Natural killer cell (primary cell): ENCODE data around the gene NFKBIE. TPM values are rescaled to one million over a fixed set of nuclear protein-coding genes. Genes with fewer than 3 reads are reported as not detected.

Source experiments
- ATAC-seq, 3 donors: fragments of 150-1000 bp in 2 of 3; fragments of 200-7000 bp in 1 of 3; cut with Tn5 transposase; 1 replicate in 1 of 3; 2 replicates in 2 of 3; pipeline ENCODE4 v1.10.0; 2021; ENCODE audit warnings: mild to moderate bottlenecking in 2 of 3, moderate library complexity in 2 of 3
- DNase-seq, 2 donors: peaks; one replicate each; pipeline versions ENCODE4 v3.0.0 to v3.0.0-alpha.2; 2013 to 2021; ENCODE audit warnings: mixed read lengths in 1 of 2
- H3K27ac ChIP-seq: one replicate; pipeline ENCODE4 v1.5.1; 2013; ENCODE audit warnings: mild to moderate bottlenecking, low read length
- H3K27me3 ChIP-seq: one replicate; pipeline ENCODE4 v1.6.1; 2013; ENCODE audit warnings: low read length; ENCODE audit not compliant: control insufficient read depth, insufficient read depth
- H3K36me3 ChIP-seq: one replicate; pipeline ENCODE4 v1.6.1; 2013; ENCODE audit warnings: low read length; ENCODE audit not compliant: control insufficient read depth, insufficient read depth
- H3K4me1 ChIP-seq: one replicate; pipeline ENCODE4 v1.6.1; 2013; ENCODE audit warnings: low read length; ENCODE audit not compliant: control insufficient read depth, insufficient read depth
- H3K4me3 ChIP-seq: one replicate; pipeline ENCODE4 v1.5.1; 2013; ENCODE audit warnings: low read length
- H3K9me3 ChIP-seq: one replicate; pipeline ENCODE4 v1.6.1; 2013; ENCODE audit warnings: low read length; ENCODE audit not compliant: control insufficient read depth, insufficient read depth
- H3K27ac Mint-ChIP-seq, 2 donors: one replicate each; pipeline ENCODE4 v1.8.0; 2022; ENCODE audit warnings: mild to moderate bottlenecking in 2 of 2, mixed read lengths in 2 of 2, moderate library complexity in 1 of 2
- H3K27me3 Mint-ChIP-seq, 2 donors: one replicate each; pipeline ENCODE4 v1.8.0; 2022; ENCODE audit warnings: low read depth in 2 of 2, mixed read lengths in 2 of 2
- H3K36me3 Mint-ChIP-seq: one replicate; pipeline ENCODE4 v1.8.0; 2022; ENCODE audit warnings: mixed read lengths
- H3K4me1 Mint-ChIP-seq, 2 donors: one replicate each; pipeline ENCODE4 v1.8.0; 2022; ENCODE audit warnings: mixed read lengths in 2 of 2
- H3K4me3 Mint-ChIP-seq: one replicate; pipeline ENCODE4 v1.8.0; 2022; ENCODE audit warnings: mild to moderate bottlenecking, moderate library complexity, mixed read lengths
- H3K9me3 Mint-ChIP-seq, 2 donors: one replicate each; pipeline ENCODE4 v1.8.0; 2022; ENCODE audit warnings: mixed read lengths in 2 of 2
- CTCF ChIP-seq: fragments of 200-600 bp; IDR thresholded peaks from one replicate; pipeline ENCODE4 v1.8.0; 2022; ENCODE audit warnings: antibody characterized with exemption
- WGBS: methylation state at CpG from one replicate; pipeline ENCODE4 v1.1.7; 2013; ENCODE audit warnings: missing lambda C conversion rate; ENCODE audit not compliant: insufficient coverage; 5-methylcytosine and 5-hydroxymethylcytosine counted together
- intact Hi-C: fragments of 100-400 bp; cut with micrococcal nuclease; formaldehyde crosslinking; loops from one replicate; pipeline ENCODE4 v1.14.2; 2022
- total RNA-seq, 4 donors: library from RNA; stranded (reverse); fragments of 120-200 nt in 1 of 4; gene quantifications; one replicate each; pipeline versions ENCODE4 v1.2.3 to v1.2.4, GENCODE V29; 2013 to 2022

Gene NFKBIE
- total RNA-seq, 3 donors from 2014 or later (not counting 1 experiment from before 2014, with no cell fraction given): 44.9 to 61.5 (median 56.4) TPM

GRCh38 chr6:44235891-44236516 lies 29.3 kb downstream of the NFKBIE start:
- TF ChIP-seq CTCF: no peak
- H3K36me3 Mint-ChIP-seq: no peaks in the 10 kb centered on the region
- H3K9me3 Mint-ChIP-seq: no peaks in the 10 kb centered on the region
- no peaks in the 10 kb centered on the region for H3K9me3 ChIP-seq
- no peak overlapping the region for H3K27ac Mint-ChIP-seq
- H3K27me3 ChIP-seq: no peaks in the 10 kb centered on the region
- no peak for ATAC-seq
- no peak overlapping the region for H3K27ac ChIP-seq
- H3K4me1 Mint-ChIP-seq: peaks cover 8 to 16% of the 10 kb centered on the region in 2 donors
- no peaks in the 10 kb centered on the region for H3K36me3 ChIP-seq
- DNase-seq: no peak
- intact Hi-C loops: no loop called here
- H3K4me3 Mint-ChIP-seq: peak overlapping the region; percentile 21
- no peak overlapping the region for H3K4me3 ChIP-seq
- whole genome bisulfite sequencing: 94% methylated on average over 5 of the region's 6 CpGs
- H3K4me1 ChIP-seq: peaks cover 20% of the 10 kb centered on the region
- H3K27me3 Mint-ChIP-seq: no peaks in the 10 kb centered on the region

- 83% methylated on average over 5 of the region's 6 CpGs for WGBS
- Histone ChIP-seq H3K9me3 (no peaks in the 10 kb centered on the region), H3K27me3 (no peaks in the 10 kb centered on the region), H3K36me3 (no peaks in the 10 kb centered on the region), H3K4me3 (no peak overlapping the region), H3K4me1 (peaks cover 20% of the 10 kb centered on the region), H3K27ac (no peak overlapping the region)
- no peak overlapping the region for H3K4me3 Mint-ChIP-seq
- no peak for ATAC-seq
- H3K4me1 Mint-ChIP-seq: peaks cover 8 to 16% of the 10 kb centered on the region in 2 donors
- no peak for DNase-seq
- no peaks in the 10 kb centered on the region for H3K9me3 Mint-ChIP-seq
- H3K27ac Mint-ChIP-seq: no peak overlapping the region
- no peak for TF ChIP-seq CTCF
- no peaks in the 10 kb centered on the region for H3K27me3 Mint-ChIP-seq
- H3K36me3 Mint-ChIP-seq: no peaks in the 10 kb centered on the region
- intact Hi-C loops: no loop called here
Observed at GRCh38 chr6:44235269-44235668, 30.1 kb downstream of the NFKBIE start.

- no peaks in the 10 kb centered on the region for H3K36me3 ChIP-seq
- Mint-ChIP-seq H3K27ac (peak overlapping the region in 1 of 2 donors; percentile 33), H3K4me1 (peaks cover 8 to 16% of the 10 kb centered on the region in 2 donors), H3K9me3 (no peaks in the 10 kb centered on the region), H3K4me3 (no peak overlapping the region), H3K36me3 (no peaks in the 10 kb centered on the region), H3K27me3 (no peaks in the 10 kb centered on the region)
- no peaks in the 10 kb centered on the region for H3K9me3 ChIP-seq
- no peak for TF ChIP-seq CTCF
- H3K27ac ChIP-seq: no peak overlapping the region
- WGBS: 80% methylated on average over 5 of the region's 5 CpGs
- no peaks in the 10 kb centered on the region for H3K27me3 ChIP-seq
- H3K4me1 ChIP-seq: peaks cover 20% of the 10 kb centered on the region
- ATAC-seq (no peak), DNase-seq (peak in 1 of 2 donors; percentile 43)
- H3K4me3 ChIP-seq: no peak overlapping the region
- intact Hi-C loops: no loop called here
Observed at GRCh38 chr6:44234101-44235025, 31.0 kb downstream of the NFKBIE start.
